HFF-Myc (cell line): ENCODE results near the gene EVI5.

Experiments
- DNase-seq: peaks from one replicate; pipeline ENCODE4 v3.0.0-alpha.2; 2011; ENCODE audit warnings: low read depth; ENCODE audit errors: extremely low read depth
- H3K4me3 ChIP-seq: replicated peaks from 2 replicates; pipeline ENCODE4 v1.5.1; 2011; ENCODE audit warnings: low read depth, mild to moderate bottlenecking, control low read depth, low read length
- CTCF ChIP-seq: IDR thresholded peaks from 2 replicates; pipeline ENCODE4 v1.5.1; 2012; ENCODE audit warnings: mild to moderate bottlenecking, low read depth, low read length, control low read depth; ENCODE audit errors: missing control alignments

EVI5 gene

GRCh38 chr1:92519043-92519442, 265.9 kb downstream of the EVI5 start:
- no peak for DNase-seq
- H3K4me3 ChIP-seq, result no peak overlapping the region
- no peak for TF ChIP-seq CTCF

- no peak for DNase-seq
- TF ChIP-seq CTCF, result no peak
- H3K4me3 ChIP-seq, result no peak overlapping the region
These were observed 268.3 kb downstream of the EVI5 start for GRCh38 chr1:92516574-92516973.

GRCh38 chr1:92515796-92516201, 269.1 kb downstream of the EVI5 start:
- H3K4me3 ChIP-seq, result no peak overlapping the region
- TF ChIP-seq CTCF, result no peak
- DNase-seq, result no peak

GRCh38 chr1:92511541-92511940, 273.4 kb downstream of the EVI5 start:
- no peak overlapping the region for H3K4me3 ChIP-seq
- DNase-seq, result no peak
- TF ChIP-seq CTCF, result no peak

GRCh38 chr1:92509619-92510018, 275.3 kb downstream of the EVI5 start:
- no peak for TF ChIP-seq CTCF
- no peak overlapping the region for H3K4me3 ChIP-seq
- no peak for DNase-seq

- no peak for TF ChIP-seq CTCF
- no peak for DNase-seq
- no peak overlapping the region for H3K4me3 ChIP-seq
These were observed 279.8 kb downstream of the EVI5 start for GRCh38 chr1:92505015-92505692.
